ENCODE data around the gene AAK1.
A peak's percentile ranks its signal among the peaks of the same experiment; 100 is the strongest.

The AAK1 gene

GRCh38 chr2:69524799-69525198 is 118.7 kb downstream of the AAK1 start:
- intact Hi-C loops (cut with DNase I), result no loop called here
- no peak for DNase-seq

DNA sequence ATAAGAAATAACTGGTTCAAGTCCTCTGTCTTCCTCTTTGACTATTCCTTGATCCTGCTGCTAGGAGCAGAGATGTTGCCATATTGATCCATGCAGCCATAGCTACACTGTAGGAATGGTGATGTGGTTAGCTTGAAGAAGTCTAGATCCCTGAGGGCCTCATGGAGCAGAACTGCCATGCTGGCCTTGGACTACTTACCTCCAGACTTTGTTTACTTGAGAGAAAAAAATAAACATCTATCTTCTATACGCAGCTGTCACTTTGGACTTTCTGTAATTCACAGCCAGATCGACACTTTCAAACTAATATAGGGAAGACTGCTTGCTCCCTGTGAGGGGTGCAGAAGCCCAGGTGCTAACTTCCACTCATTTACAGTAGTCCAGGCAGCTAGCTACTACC is 121.8 kb downstream of the AAK1 start:
- DNase-seq, result no peak
- intact Hi-C loops (cut with DNase I), result no loop called here

- intact Hi-C loops (cut with DNase I), result no loop called here
- DNase-seq, result no peak
Measured at GRCh38 chr2:69518841-69519240, 124.7 kb downstream of the AAK1 start.

GRCh38 chr2:69517410-69517809 is 126.1 kb downstream of the AAK1 start:
- intact Hi-C loops (cut with DNase I), result no loop called here
- no peak for DNase-seq

DNA sequence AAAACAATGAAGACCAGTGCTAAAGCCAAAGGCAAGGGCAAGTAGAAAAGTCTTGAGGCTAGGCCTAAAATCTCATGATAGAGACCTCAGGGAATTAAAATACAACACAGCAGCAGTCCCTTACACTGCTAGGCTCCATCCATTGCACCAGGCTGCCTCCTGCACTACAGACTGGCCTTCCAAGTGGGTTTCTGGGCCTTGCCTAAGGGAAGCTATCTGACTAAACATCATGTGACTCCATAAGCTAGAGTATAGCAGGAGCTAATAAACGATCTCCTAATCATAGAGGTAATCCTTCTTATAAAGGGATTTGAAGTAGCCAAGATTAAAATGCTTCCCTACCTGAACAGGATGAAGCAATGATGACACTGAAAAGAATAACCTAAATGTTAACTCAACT is 128.7 kb downstream of the AAK1 start:
- intact Hi-C loops (cut with DNase I), result no loop called here

GRCh38 chr2:69514406-69514805 is 129.1 kb downstream of the AAK1 start:
- peak in 35 of 42 donors; percentile 12 to 75 (median 40) for DNase-seq
- intact Hi-C loops (cut with DNase I), result no loop called here

More for the DNA sequence above, 128.7 kb downstream of the AAK1 start:
- DNase-seq, result no peak

- intact Hi-C loops (cut with DNase I), result no loop called here
- no peak for DNase-seq
Measured at GRCh38 chr2:69512446-69512845, 131.1 kb downstream of the AAK1 start.

DNA sequence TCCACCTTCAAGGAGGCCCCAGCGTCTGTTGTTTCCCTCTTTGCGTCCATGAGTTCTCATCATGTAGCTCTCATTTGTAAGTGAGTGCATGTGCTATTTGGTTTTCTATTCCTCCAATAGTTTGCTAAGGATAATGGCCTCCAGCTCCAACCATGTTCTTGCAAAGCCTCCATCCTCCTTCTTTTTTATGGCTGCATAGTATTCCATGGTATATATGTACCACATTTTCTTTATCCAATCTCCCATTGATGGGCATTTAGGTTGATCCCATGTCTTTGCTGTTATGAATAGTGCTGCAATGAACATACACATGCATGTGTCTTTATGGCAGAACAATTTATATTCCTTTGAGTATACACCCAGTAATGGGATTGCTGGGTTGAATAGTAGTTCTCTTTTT is 133.3 kb downstream of the AAK1 start:
- no peak for DNase-seq
- intact Hi-C loops (cut with DNase I), result no loop called here

- DNase-seq, result no peak
- intact Hi-C loops (cut with DNase I), result no loop called here
Measured at GRCh38 chr2:69509750-69510140, 133.8 kb downstream of the AAK1 start.

- DNase-seq, result peak; percentile 20 to 85 (median 68)
- intact Hi-C loops (cut with DNase I), result no loop called here
Measured at GRCh38 chr2:69509011-69509749, 134.4 kb downstream of the AAK1 start.

DNA sequence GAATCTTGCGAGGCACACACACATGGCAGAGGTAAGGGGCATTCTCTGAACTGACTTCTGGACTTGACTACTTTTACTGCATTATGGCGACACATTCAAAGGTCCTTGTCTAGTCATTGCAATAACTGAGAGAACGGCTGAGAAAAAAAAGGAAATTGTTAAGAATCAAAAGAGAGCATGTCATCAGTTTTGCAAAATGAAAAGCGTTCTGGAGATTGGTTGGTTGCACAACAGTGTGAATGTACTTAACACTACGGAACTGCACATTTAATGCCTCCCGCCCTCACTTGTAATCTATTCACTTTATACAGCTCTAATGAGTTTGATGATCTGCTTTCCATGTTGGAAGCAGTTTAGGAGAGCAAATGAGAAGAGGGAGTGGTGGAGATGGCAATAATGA is 137.8 kb downstream of the AAK1 start:
- DNase-seq, result peak in 1 of 42 donors; percentile 14
- intact Hi-C loops (cut with DNase I), result no loop called here

GRCh38 chr2:69501301-69501700 is 142.2 kb downstream of the AAK1 start:
- intact Hi-C loops (cut with DNase I), result no loop called here

GRCh38 chr2:69499966-69500365 is 143.6 kb downstream of the AAK1 start:
- DNase-seq, result no peak
- intact Hi-C loops (cut with DNase I), result no loop called here

More at GRCh38 chr2:69501301-69501700, 142.2 kb downstream of the AAK1 start:
- DNase-seq, result no peak

GRCh38 chr2:69499242-69499641 is 144.3 kb downstream of the AAK1 start:
- intact Hi-C loops (cut with DNase I), result no loop called here
- no peak for DNase-seq

DNA sequence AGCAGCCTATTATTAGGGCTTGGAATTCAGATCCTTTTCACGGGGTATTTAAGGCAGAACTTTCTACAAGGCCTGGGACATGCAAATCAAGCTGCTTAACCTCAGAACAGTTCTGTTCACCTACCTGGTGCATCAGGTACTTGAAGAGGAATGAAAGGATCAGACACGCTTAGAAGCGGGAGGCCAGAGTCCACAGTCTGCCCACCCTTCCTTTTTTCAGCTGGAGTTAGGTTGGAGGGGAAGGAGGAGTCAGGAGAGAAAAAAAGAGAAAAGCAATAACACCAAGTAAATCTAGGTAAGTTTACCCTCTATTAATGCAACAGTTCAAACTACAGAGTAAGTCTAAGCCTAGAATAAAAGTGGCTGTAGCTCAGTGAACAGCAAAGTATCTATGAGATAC is 147.7 kb downstream of the AAK1 start:
- intact Hi-C loops (cut with DNase I), result no loop called here
- DNase-seq, result no peak

DNA sequence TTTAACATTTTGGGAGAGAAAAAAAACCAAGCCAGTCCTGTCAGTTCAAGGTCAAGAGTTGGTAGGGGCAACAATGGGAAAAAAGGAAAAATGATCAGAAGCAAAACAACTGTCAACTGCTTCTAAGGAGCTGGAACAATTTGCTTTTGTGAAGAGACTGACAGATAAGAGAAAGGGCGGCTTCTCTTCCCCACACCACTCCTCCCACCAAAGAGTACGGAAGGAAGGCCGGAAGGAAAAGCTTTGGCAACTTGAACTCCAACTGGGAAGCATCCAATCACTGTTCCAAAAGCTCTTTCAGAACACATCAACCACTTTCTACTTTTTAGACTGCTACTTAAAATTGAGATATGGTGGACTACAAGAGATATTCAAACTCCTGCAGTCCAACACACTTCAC is 148.5 kb downstream of the AAK1 start:
- intact Hi-C loops (cut with DNase I), result no loop called here
- DNase-seq, result no peak

GRCh38 chr2:69494126-69494525 is 149.4 kb downstream of the AAK1 start:
- DNase-seq, result no peak
- intact Hi-C loops (cut with DNase I), result no loop called here

- DNase-seq, result peak; percentile 18 to 79 (median 54)
- intact Hi-C loops (cut with DNase I), result no loop called here
Measured at GRCh38 chr2:69493268-69493667, 150.3 kb downstream of the AAK1 start.

- DNase-seq, result no peak
- intact Hi-C loops (cut with DNase I), result no loop called here
Measured at GRCh38 chr2:69491864-69492263, 151.7 kb downstream of the AAK1 start.

DNA sequence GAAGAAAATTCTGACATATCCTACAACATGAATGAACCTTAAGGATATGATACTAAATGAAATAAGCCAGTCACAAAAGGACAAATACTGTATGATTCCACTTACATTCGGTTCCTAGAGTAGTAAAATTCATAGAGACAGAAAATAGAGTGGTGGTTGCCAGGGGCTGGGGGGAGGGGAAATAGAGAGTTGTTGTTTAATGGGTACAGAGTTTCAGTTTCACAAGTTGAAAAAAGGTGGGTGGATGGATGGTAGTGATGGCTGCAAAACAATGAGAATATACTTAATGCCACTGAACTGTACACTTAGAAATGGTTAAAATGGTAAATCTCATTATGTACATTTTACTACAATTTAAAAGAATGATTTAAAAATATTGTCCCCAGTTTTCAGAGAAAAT is 153.1 kb downstream of the AAK1 start:
- no peak for DNase-seq
- intact Hi-C loops (cut with DNase I), result no loop called here

DNA sequence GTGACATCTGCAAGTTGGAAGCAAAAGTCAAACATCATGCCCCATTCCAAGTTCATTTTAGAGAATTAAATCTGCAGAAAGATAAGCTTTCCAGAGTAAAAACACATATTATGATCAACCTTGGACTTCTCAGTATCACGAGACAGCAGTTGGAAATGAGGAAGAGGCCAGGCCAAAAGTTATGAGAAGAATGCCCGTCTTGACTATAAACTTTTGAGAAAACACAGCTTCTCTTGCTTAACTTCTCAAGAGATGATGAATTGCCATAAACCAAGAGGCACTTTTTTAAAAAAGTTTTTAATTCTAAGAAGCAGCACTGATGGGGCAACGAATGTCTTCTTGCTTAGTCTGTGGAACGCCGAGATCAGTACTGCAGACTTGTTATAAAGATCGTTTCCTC is 153.7 kb downstream of the AAK1 start:
- intact Hi-C loops (cut with DNase I), result no loop called here

GRCh38 chr2:69483696-69484095 is 159.8 kb downstream of the AAK1 start:
- intact Hi-C loops (cut with DNase I), result no loop called here
- DNase-seq, result no peak

More for the DNA sequence above, 153.7 kb downstream of the AAK1 start:
- no peak for DNase-seq

All from head of caudate nucleus (tissue), 42 donors.